B cell (primary cell): ENCODE results near the gene APMAP.

ENCODE experiments used
- CTCF ChIP-seq: fragments of 200-600 bp; IDR thresholded peaks from one replicate; pipeline ENCODE4 v1.8.0; 2022; ENCODE audit warnings: antibody characterized with exemption, mild to moderate bottlenecking
- EZH2 ChIP-seq: IDR thresholded peaks from 2 replicates; pipeline ENCODE4 v1.6.1; 2012; ENCODE audit warnings: borderline replicate concordance, low read depth, mild to moderate bottlenecking, moderate library complexity, low read length; ENCODE audit not compliant: insufficient read depth, poor library complexity, severe bottlenecking

DNA sequence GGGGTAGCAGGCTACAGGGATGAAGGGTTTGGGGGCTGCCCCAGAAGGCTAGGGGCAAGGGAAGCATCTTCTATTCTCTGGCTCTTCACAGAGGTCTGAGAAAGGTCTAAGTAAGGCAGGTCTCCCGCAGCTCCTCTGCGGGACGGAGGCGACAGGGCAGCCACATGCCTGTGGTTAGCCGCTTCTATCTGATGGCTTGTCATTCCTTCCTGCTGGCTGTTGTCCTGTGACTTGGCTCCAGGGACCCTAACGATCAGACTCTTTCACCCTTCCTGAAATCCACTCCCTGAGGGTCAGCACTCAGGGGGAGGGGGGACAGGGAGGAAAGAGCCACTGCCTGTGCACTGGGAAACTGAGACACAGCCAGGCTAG is 42.8 kb downstream of the APMAP start:
- no peak for TF ChIP-seq CTCF
- no peak for TF ChIP-seq EZH2
